Measurements from ENCODE around the gene CASQ1. TPM values are rescaled to one million over a fixed set of nuclear protein-coding genes. Genes with fewer than 3 reads are reported as not detected.

The CASQ1 gene
- total and polyA plus RNA-seq, 2 of the 13 experiments (the other 11 are each of a cell fraction or from before 2014, with no cell fraction given): 0.09 to 0.20 TPM

DNA sequence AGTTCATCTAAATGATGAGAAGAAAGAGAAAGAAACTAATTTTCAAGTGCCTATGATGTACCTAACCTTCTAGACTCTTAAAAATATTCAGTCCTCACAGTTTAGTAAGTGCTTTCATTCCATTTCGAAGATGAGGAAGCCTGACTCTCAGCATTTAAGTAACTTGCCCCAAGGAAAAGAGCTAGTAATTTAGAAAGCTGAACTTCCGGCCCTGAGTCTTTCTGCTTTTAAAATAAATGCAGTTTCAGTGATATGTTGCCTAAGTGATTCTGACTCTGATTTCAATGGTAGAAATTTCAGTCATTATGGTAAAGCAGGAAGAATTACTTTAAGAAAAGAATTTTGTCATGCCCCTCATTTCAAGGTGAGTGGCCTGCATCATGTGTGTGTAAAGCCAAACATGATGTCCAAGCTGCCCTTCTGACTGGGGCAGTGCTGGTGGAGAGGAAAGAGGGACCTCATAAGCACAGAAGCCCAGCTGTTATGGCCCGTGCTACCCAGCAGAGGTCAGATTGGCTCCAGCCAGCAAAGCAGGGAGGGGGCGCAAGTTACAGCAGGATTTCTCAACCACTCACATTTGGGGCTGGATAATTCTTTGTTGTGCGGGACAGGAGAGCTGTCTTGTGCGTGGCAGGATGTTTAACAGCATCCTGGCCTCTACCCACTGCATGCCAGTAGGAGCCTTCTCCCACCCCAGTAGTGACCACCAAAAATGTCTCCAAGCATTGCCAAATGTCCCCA lies 28.2 kb upstream of the CASQ1 start:
- CTCF ChIA-PET (ENCODE audit: low intra/inter-chr PET ratio, low total read pairs): no interaction called here
- in situ Hi-C loops (cut with HindIII; ENCODE audit: extremely low pct_ligation_motif_present, low pct_unique_long_range_greater_than_20kb) (no loop called here), intact Hi-C loops (cut with micrococcal nuclease; ENCODE audit: unreplicated experiment) (loop anchor here (1.0 kb wide), 1 partner anchor 90 kb away; no protein-coding TSS in a partner anchor)
- peaks cover 0 to 8% of the 10 kb centered on the region in 2 experiments; a peak in 4 of 5 replicates for H3K27me3 ChIP-seq (ENCODE audit: control insufficient read depth in 1 of 2, insufficient read depth in 2 of 2, low read length in 2 of 2)
- H3K27ac ChIP-seq (ENCODE audit: extremely low read length, insufficient read depth, low read length): no peak overlapping the region
- H3K9me3 ChIP-seq (ENCODE audit: low read length): no peaks in the 10 kb centered on the region
- peaks cover 39% of the 10 kb centered on the region for H3K4me1 ChIP-seq (ENCODE audit: insufficient read depth, low read length)
- no peaks in the 10 kb centered on the region for H3K79me2 ChIP-seq (ENCODE audit: insufficient read depth, low read length)
- WGBS (ENCODE audit: low lambda C conversion rate): 16% methylated on average over 5 of the region's 6 CpGs
- POLR2A ChIA-PET: no interaction called here
- FAIRE-seq (peak; percentile 67), ATAC-seq (peak; percentile 94), DNase-seq (ENCODE audit: low spot score) (peak; percentile 53)
- H3K4me3 ChIP-seq (replicated peaks in 1 of 3; ENCODE audit: insufficient read depth in 1 of 3, low read depth in 2 of 3, low read length in 3 of 3): no peak overlapping the region
- no peak overlapping the region for H3K4me2 ChIP-seq (ENCODE audit: low read depth, low read length)
- no peaks in the 10 kb centered on the region for H4K20me1 ChIP-seq (ENCODE audit: insufficient read depth, low read length)
- no TSS peak for BruUV-seq (replicated peaks)
- H2AFZ ChIP-seq (ENCODE audit: low read length): no peak overlapping the region
- no peaks in the 10 kb centered on the region for H3K36me3 ChIP-seq (replicated peaks in 1 of 2; ENCODE audit: control insufficient read depth in 1 of 2, insufficient read depth in 2 of 2, low read length in 2 of 2)
- no peak overlapping the region for H3K9ac ChIP-seq (ENCODE audit: insufficient read depth, low read depth, low read length)
- TF ChIP-seq NFATC3 (CRISPR knock-in tag; IDR thresholded peaks at IDR 0.05) (no peak), HHEX (CRISPR knock-in tag; IDR thresholded peaks at IDR 0.05) (no peak), IRF2 (CRISPR knock-in tag; IDR thresholded peaks at IDR 0.05) (0 out of 2 replicates have a peak, but pooled peaks have one; percentile 37), PRMT3 (CRISPR knock-in tag; IDR thresholded peaks at IDR 0.05; ENCODE audit: borderline replicate concordance, low read depth) (no peak), ZNF577 (CRISPR knock-in tag; IDR thresholded peaks at IDR 0.05; ENCODE audit: borderline replicate concordance, low read depth) (no peak), XRCC5 (optimal IDR thresholded peaks at IDR 0.05; ENCODE audit: low read length) (peak; percentile 57), NFRKB (IDR thresholded peaks at IDR 0.05) (no peak), PITX1 (CRISPR knock-in tag; IDR thresholded peaks at IDR 0.05) (no peak), ZMYM4 (CRISPR knock-in tag; IDR thresholded peaks at IDR 0.05) (no peak), NR1H2 (CRISPR knock-in tag; IDR thresholded peaks at IDR 0.05; ENCODE audit: borderline replicate concordance, low read depth) (no peak), PAF1 (CRISPR knock-in tag; IDR thresholded peaks at IDR 0.05) (no peak), ZNF446 (CRISPR knock-in tag; IDR thresholded peaks at IDR 0.05) (no peak), CEBPG (CRISPR knock-in tag; IDR thresholded peaks at IDR 0.05) (peak; percentile 33; the same call in 1 of the 2 replicates), ZNF501 (CRISPR knock-in tag; IDR thresholded peaks at IDR 0.05) (no peak), ARNTL (CRISPR knock-in tag; IDR thresholded peaks at IDR 0.05) (no peak), PHF20 (CRISPR knock-in tag; IDR thresholded peaks at IDR 0.05) (no peak)
- TF ChIP-seq, protein P1, sequence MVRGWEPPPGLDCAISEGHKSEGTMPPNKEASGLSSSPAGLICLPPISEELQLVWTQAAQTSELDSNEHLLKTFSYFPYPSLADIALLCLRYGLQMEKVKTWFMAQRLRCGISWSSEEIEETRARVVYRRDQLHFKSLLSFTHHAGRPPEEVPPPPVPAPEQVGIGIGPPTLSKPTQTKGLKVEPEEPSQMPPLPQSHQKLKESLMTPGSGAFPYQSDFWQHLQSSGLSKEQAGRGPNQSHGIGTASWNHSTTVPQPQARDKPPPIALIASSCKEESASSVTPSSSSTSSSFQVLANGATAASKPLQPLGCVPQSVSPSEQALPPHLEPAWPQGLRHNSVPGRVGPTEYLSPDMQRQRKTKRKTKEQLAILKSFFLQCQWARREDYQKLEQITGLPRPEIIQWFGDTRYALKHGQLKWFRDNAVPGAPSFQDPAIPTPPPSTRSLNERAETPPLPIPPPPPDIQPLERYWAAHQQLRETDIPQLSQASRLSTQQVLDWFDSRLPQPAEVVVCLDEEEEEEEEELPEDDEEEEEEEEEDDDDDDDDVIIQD (CRISPR knock-in tag; IDR thresholded peaks at IDR 0.05; ENCODE audit: low read depth): no peak
- TF ChIP-seq, protein P2, sequence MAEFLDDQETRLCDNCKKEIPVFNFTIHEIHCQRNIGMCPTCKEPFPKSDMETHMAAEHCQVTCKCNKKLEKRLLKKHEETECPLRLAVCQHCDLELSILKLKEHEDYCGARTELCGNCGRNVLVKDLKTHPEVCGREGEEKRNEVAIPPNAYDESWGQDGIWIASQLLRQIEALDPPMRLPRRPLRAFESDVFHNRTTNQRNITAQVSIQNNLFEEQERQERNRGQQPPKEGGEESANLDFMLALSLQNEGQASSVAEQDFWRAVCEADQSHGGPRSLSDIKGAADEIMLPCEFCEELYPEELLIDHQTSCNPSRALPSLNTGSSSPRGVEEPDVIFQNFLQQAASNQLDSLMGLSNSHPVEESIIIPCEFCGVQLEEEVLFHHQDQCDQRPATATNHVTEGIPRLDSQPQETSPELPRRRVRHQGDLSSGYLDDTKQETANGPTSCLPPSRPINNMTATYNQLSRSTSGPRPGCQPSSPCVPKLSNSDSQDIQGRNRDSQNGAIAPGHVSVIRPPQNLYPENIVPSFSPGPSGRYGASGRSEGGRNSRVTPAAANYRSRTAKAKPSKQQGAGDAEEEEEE (CRISPR knock-in tag; IDR thresholded peaks at IDR 0.05; ENCODE audit: borderline replicate concordance): no peak
- TF ChIP-seq, protein P3, sequence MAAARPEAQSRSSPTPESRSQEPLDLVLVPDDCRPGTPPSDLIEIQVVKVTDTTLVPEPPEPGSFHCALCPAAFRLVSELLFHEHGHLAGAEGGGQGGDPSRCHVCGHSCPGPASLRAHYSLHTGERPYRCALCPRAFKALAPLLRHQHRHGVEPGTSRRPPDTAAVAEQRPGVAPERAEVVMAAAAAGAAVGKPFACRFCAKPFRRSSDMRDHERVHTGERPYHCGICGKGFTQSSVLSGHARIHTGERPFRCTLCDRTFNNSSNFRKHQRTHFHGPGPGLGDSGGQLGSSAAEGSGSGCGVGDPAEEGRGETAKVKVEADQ (CRISPR knock-in tag; IDR thresholded peaks at IDR 0.05; ENCODE audit: borderline replicate concordance): no peak
- TF ChIP-seq, protein P4, sequence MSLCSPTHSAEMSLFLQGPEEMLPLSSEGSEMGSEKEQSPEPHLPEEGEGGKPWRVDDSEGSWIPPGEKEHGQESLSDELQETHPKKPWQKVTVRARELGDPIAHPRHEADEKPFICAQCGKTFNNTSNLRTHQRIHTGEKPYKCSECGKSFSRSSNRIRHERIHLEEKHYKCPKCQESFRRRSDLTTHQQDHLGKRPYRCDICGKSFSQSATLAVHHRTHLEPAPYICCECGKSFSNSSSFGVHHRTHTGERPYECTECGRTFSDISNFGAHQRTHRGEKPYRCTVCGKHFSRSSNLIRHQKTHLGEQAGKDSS (CRISPR knock-in tag; IDR thresholded peaks at IDR 0.05; ENCODE audit: borderline replicate concordance, low read depth): no peak
- TF ChIP-seq, protein P5, sequence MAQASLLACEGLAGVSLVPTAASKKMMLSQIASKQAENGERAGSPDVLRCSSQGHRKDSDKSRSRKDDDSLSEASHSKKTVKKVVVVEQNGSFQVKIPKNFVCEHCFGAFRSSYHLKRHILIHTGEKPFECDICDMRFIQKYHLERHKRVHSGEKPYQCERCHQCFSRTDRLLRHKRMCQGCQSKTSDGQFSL (CRISPR knock-in tag; IDR thresholded peaks at IDR 0.05): no peak

All from HepG2 (cell line).